CD14-positive monocyte (primary cell): ENCODE data around the gene PIK3CD. TPM values are rescaled to one million over a fixed set of nuclear protein-coding genes. Genes with fewer than 3 reads are reported as not detected.

Experiments used
- DNase-seq, 3 donors: peaks; one replicate each; pipeline ENCODE4 v3.0.0-alpha.2; 2011 to 2022
- H2AFZ ChIP-seq: 2 replicates; pipeline ENCODE4 v1.6.0; 2012; ENCODE audit warnings: mild to moderate bottlenecking, low read depth, low read length, inconsistent platforms; ENCODE audit not compliant: insufficient read depth, poor library complexity, severe bottlenecking
- H3K27ac ChIP-seq, 2 donors: 1 replicate in 1 of 2; 2 replicates in 1 of 2; pipeline ENCODE4 v1.5.1; 2012 to 2013; ENCODE audit warnings: low read length in 2 of 2, control low read depth in 1 of 2, inconsistent platforms in 1 of 2, low read depth in 1 of 2, mild to moderate bottlenecking in 1 of 2
- H3K27me3 ChIP-seq, 2 donors: one replicate each; pipeline versions ENCODE4 v1.6.0 to v1.6.1; 2011 to 2013; ENCODE audit warnings: low read length in 2 of 2; ENCODE audit not compliant: control insufficient read depth in 2 of 2, insufficient read depth in 2 of 2
- H3K36me3 ChIP-seq, 2 donors: replicated peaks in 1 of 2; 1 replicate in 1 of 2; 2 replicates in 1 of 2; pipeline versions ENCODE4 v1.5.1 to v1.6.1; 2012 to 2013; ENCODE audit warnings: low read length in 2 of 2, control low read depth in 1 of 2, inconsistent platforms in 1 of 2, mild to moderate bottlenecking in 1 of 2; ENCODE audit not compliant: insufficient read depth in 2 of 2, control insufficient read depth in 1 of 2
- H3K4me1 ChIP-seq, 2 donors: 1 replicate in 1 of 2; 2 replicates in 1 of 2; pipeline versions ENCODE4 v1.5.1 to v1.6.1; 2012 to 2013; ENCODE audit warnings: low read length in 2 of 2, control low read depth in 1 of 2, inconsistent platforms in 1 of 2, mild to moderate bottlenecking in 1 of 2, moderate library complexity in 1 of 2; ENCODE audit not compliant: insufficient read depth in 2 of 2, control insufficient read depth in 1 of 2
- H3K4me2 ChIP-seq: replicated peaks from 2 replicates; pipeline ENCODE3; 2012; ENCODE audit warnings: low read length, moderate library complexity, mild to moderate bottlenecking; ENCODE audit not compliant: poor library complexity, severe bottlenecking; ENCODE audit errors: extremely low read depth
- H3K4me3 ChIP-seq, 3 experiments: fragments of 200-600 bp in 1 of 3; sonication (generic) in 1 of 3; replicated peaks in 1 of 3; 1 replicate in 2 of 3; 2 replicates in 1 of 3; pipeline ENCODE4 v1.5.1; 2011 to 2013; ENCODE audit warnings: low read length in 3 of 3, mild to moderate bottlenecking in 3 of 3, control low read depth in 2 of 3, low read depth in 2 of 3, inconsistent platforms in 1 of 3, moderate library complexity in 1 of 3
- H3K79me2 ChIP-seq: 2 replicates; pipeline ENCODE4 v1.6.0; 2012; ENCODE audit warnings: mild to moderate bottlenecking, control low read depth, inconsistent platforms, low read length, moderate library complexity; ENCODE audit not compliant: insufficient read depth
- H3K9ac ChIP-seq: 2 replicates; pipeline ENCODE4 v1.6.0; 2017; ENCODE audit warnings: low read length, mild to moderate bottlenecking; ENCODE audit not compliant: insufficient read depth, poor library complexity, severe bottlenecking
- H3K9me3 ChIP-seq, 2 donors: replicated peaks in 1 of 2; 1 replicate in 1 of 2; 2 replicates in 1 of 2; pipeline versions ENCODE4 v1.5.1 to v1.6.1; 2012 to 2013; ENCODE audit warnings: low read length in 2 of 2, control low read depth in 1 of 2; ENCODE audit not compliant: control insufficient read depth in 1 of 2, insufficient read depth in 1 of 2
- H4K20me1 ChIP-seq: 2 replicates; pipeline ENCODE4 v1.6.0; 2012; ENCODE audit warnings: mild to moderate bottlenecking, low read length, control low read depth, moderate library complexity; ENCODE audit not compliant: insufficient read depth
- H3K27ac Mint-ChIP-seq, 7 donors: one replicate each; pipeline ENCODE4 v1.8.0; 2020; ENCODE audit warnings: mild to moderate bottlenecking in 7 of 7, mixed read lengths in 7 of 7, moderate library complexity in 6 of 7, inconsistent platforms in 2 of 7
- H3K27me3 Mint-ChIP-seq, 3 donors: one replicate each; pipeline ENCODE4 v1.8.0; 2021 to 2022; ENCODE audit warnings: low read depth in 3 of 3, mild to moderate bottlenecking in 3 of 3, mixed read lengths in 3 of 3, moderate library complexity in 3 of 3, inconsistent platforms in 1 of 3
- H3K36me3 Mint-ChIP-seq, 2 donors: one replicate each; pipeline ENCODE4 v1.8.0; 2020; ENCODE audit warnings: mixed read lengths in 2 of 2, inconsistent platforms in 1 of 2, mild to moderate bottlenecking in 1 of 2
- H3K4me1 Mint-ChIP-seq: one replicate; pipeline ENCODE4 v1.8.0; 2020; ENCODE audit warnings: mild to moderate bottlenecking, mixed read lengths
- H3K4me3 Mint-ChIP-seq, 2 donors: one replicate each; pipeline ENCODE4 v1.8.0; 2020; ENCODE audit warnings: mild to moderate bottlenecking in 2 of 2, mixed read lengths in 2 of 2, moderate library complexity in 1 of 2
- H3K9me3 Mint-ChIP-seq, 7 donors: one replicate each; pipeline ENCODE4 v1.8.0; 2020 to 2022; ENCODE audit warnings: mixed read lengths in 7 of 7, mild to moderate bottlenecking in 6 of 7, moderate library complexity in 6 of 7, inconsistent platforms in 2 of 7
- WGBS: methylation state at CpG from one replicate; pipeline ENCODE4 v1.1.5; 2013; ENCODE audit warnings: missing lambda C conversion rate; ENCODE audit not compliant: insufficient coverage; 5-methylcytosine and 5-hydroxymethylcytosine counted together
- intact Hi-C, 2 donors: fragments of 100-400 bp; cut with micrococcal nuclease; formaldehyde crosslinking; loops; one replicate each; pipeline versions ENCODE4 v1.15.0 to v1.15.1; 2023
- polyA plus RNA-seq, 3 donors: library from polyadenylated mRNA; depleted of rRNA in 1 of 3; unstranded in 2 of 3; stranded (reverse) in 1 of 3; fragments of 300-500 nt in 2 of 3; fragments of >200 nt in 1 of 3; fragmentation: Illumina TruSeq in 2 of 3; gene quantifications; 1 replicate in 2 of 3; 2 replicates in 1 of 3; pipeline ENCODE4 v1.2.3, GENCODE V29; 2012 to 2021
- TF ChIP-seq, protein P1 (sequence below): fragments of 200-600 bp; IDR thresholded peaks from one replicate; pipeline ENCODE4 v1.8.0; 2022; ENCODE audit warnings: antibody characterized with exemption, mild to moderate bottlenecking

PIK3CD gene
- polyA plus RNA-seq, 3 donors, result 33.2 to 120 (median 52.2) TPM

DNA sequence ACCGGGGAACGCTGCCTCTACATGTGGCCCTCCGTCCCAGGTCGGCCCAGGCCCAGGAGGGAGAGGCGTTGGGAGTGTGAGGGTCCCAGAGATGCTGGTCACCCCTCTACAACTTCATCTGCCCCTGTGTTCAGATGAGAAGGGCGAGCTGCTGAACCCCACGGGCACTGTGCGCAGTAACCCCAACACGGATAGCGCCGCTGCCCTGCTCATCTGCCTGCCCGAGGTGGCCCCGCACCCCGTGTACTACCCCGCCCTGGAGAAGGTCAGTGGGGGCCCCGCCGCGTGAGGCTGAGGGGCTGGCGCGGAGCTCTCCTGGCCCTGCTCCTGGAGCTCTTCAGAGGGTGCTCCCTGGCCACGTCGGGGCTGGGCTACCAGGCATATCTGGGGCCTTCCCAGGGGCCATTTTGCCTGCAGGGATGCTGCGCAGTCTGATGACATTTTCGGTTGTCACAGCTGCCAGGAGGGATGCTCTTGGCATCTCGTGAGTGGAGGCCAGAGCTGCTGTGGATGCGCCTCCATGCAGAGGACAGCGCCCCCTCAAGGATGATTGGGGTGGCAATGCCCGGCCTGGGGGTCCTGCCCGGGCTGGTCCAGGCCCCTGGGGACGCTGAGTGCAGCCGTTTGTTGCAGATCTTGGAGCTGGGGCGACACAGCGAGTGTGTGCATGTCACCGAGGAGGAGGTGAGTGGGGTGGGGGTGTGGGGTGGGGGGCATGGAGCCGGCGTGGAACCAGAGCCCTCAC, 68.6 kb downstream of the PIK3CD start:
- peaks cover 0 to 4% of the 10 kb centered on the region in 2 donors for H3K9me3 ChIP-seq
- peaks cover 32 to 40% of the 10 kb centered on the region in 2 donors for H3K4me1 ChIP-seq
- intact Hi-C loops, result loop anchor here (5.0 to 10.0 kb wide), 3 partner anchors 68 to 147 kb away; partner anchors contain the start of gene PIK3CD (in 2 of the 2)
- peaks cover 100% of the 10 kb centered on the region for H4K20me1 ChIP-seq
- TF ChIP-seq, protein P1, sequence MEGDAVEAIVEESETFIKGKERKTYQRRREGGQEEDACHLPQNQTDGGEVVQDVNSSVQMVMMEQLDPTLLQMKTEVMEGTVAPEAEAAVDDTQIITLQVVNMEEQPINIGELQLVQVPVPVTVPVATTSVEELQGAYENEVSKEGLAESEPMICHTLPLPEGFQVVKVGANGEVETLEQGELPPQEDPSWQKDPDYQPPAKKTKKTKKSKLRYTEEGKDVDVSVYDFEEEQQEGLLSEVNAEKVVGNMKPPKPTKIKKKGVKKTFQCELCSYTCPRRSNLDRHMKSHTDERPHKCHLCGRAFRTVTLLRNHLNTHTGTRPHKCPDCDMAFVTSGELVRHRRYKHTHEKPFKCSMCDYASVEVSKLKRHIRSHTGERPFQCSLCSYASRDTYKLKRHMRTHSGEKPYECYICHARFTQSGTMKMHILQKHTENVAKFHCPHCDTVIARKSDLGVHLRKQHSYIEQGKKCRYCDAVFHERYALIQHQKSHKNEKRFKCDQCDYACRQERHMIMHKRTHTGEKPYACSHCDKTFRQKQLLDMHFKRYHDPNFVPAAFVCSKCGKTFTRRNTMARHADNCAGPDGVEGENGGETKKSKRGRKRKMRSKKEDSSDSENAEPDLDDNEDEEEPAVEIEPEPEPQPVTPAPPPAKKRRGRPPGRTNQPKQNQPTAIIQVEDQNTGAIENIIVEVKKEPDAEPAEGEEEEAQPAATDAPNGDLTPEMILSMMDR, result no peak
- Mint-ChIP-seq H3K9me3 (peaks cover 0 to 3% (median 0%) of the 10 kb centered on the region in 7 donors), H3K27ac (peak overlapping the region in 3 of 7 donors; percentile 18 to 79 (median 76)), H3K27me3 (peaks cover 0 to 1% (median 0%) of the 10 kb centered on the region in 3 donors), H3K4me1 (peaks cover 24% of the 10 kb centered on the region), H3K4me3 (no peak overlapping the region), H3K36me3 (peaks cover 68 to 96% of the 10 kb centered on the region in 2 donors)
- no peak overlapping the region for H3K4me2 ChIP-seq
- no peak overlapping the region for H3K4me3 ChIP-seq
- H3K9ac ChIP-seq, result no peak overlapping the region
- H3K36me3 ChIP-seq, result peaks cover 95 to 96% of the 10 kb centered on the region in 2 donors
- H2AFZ ChIP-seq, result no peak overlapping the region
- H3K27ac ChIP-seq, result peak overlapping the region in 1 of 2 donors; percentile 54
- no peaks in the 10 kb centered on the region for H3K27me3 ChIP-seq
- H3K79me2 ChIP-seq, result peaks cover 77% of the 10 kb centered on the region
- no peak for DNase-seq
- WGBS, result 97% methylated on average over 26 of the region's 36 CpGs

DNA sequence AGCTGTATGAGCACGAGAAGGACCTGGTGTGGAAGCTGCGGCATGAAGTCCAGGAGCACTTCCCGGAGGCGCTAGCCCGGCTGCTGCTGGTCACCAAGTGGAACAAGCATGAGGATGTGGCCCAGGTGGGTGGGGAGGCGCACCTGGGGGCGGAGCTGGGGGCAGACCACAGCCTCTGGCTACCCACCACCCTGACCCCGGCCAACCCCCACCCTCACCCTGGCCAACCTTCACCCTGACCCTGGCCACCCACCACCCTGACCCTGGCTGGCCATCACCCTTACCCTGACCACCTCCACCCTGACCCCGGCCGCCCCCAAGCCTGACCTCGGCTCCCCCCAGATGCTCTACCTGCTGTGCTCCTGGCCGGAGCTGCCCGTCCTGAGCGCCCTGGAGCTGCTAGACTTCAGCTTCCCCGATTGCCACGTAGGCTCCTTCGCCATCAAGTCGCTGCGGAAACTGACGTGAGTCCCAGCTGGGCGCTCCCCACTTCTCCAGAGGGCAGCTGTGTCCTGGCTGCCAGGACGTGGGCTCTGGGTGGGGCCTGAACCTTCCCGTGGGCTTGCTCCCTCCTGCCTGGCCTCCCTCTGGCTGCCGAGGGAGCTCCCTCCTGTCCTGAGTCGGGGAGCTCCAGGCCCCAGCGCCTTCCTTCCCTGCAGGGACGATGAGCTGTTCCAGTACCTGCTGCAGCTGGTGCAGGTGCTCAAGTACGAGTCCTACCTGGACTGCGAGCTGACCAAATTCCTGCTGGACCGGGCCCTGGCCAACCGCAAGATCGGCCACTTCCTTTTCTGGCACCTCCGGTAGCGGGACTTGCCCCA, 69.5 kb downstream of the PIK3CD start:
- H3K27ac ChIP-seq, result peak overlapping the region in 1 of 2 donors; percentile 33
- TF ChIP-seq, protein P1, result no peak
- peaks cover 91 to 92% of the 10 kb centered on the region in 2 donors for H3K36me3 ChIP-seq
- WGBS, result 93% methylated on average over 29 of the region's 34 CpGs
- no peak for DNase-seq
- H3K36me3 Mint-ChIP-seq, result peaks cover 65 to 92% of the 10 kb centered on the region in 2 donors
- H3K4me2 ChIP-seq, result no peak overlapping the region
- intact Hi-C loops, result loop anchor here (5.0 to 10.0 kb wide), 2 partner anchors 144 to 146 kb away; no protein-coding TSS in a partner anchor
- no peak overlapping the region for H3K9ac ChIP-seq
- H3K4me3 Mint-ChIP-seq, result no peak overlapping the region
- H3K27me3 ChIP-seq, result no peaks in the 10 kb centered on the region
- peaks cover 0 to 3% (median 0%) of the 10 kb centered on the region in 7 donors for H3K9me3 Mint-ChIP-seq
- H3K27me3 Mint-ChIP-seq, result peaks cover 0 to 1% (median 0%) of the 10 kb centered on the region in 3 donors
- no peak overlapping the region for H2AFZ ChIP-seq
- peaks cover 24% of the 10 kb centered on the region for H3K4me1 Mint-ChIP-seq
- no peak overlapping the region for H3K4me3 ChIP-seq
- H3K9me3 ChIP-seq, result peaks cover 0 to 4% of the 10 kb centered on the region in 2 donors
- peaks cover 98% of the 10 kb centered on the region for H4K20me1 ChIP-seq
- H3K27ac Mint-ChIP-seq, result peak overlapping the region in 2 of 7 donors; percentile 35 to 42
- peaks cover 69% of the 10 kb centered on the region for H3K79me2 ChIP-seq
- H3K4me1 ChIP-seq, result peaks cover 31 to 38% of the 10 kb centered on the region in 2 donors
